ENCODE measurements around the gene CD274.
A peak's percentile ranks its signal among the peaks of the same experiment; 100 is the strongest.
"Not testable (repeated sequence)": the region's sequence is repeated elsewhere in the genome, so short reads cannot be mapped to it uniquely, and the experiment has no call there.

Gene CD274

GRCh38 chr9:5464831-5465330 lies 14.5 kb downstream of the CD274 start:
- DNase-seq, result not testable (repeated sequence)

- DNase-seq, result no peak
Measured at GRCh38 chr9:5466005-5466404, 15.7 kb downstream of the CD274 start.

- no peak for DNase-seq
Measured at GRCh38 chr9:5466766-5467165, 16.4 kb downstream of the CD274 start.

GRCh38 chr9:5468850-5469249 lies 18.5 kb downstream of the CD274 start:
- DNase-seq, result no peak

GRCh38 chr9:5470122-5470521 lies 19.8 kb downstream of the CD274 start:
- no peak for DNase-seq

- no peak for DNase-seq
Measured at GRCh38 chr9:5470816-5471215, 20.5 kb downstream of the CD274 start.

GRCh38 chr9:5475611-5476010 lies 25.3 kb downstream of the CD274 start:
- not testable (repeated sequence) for DNase-seq

GRCh38 chr9:5478206-5478605 lies 27.9 kb downstream of the CD274 start:
- no peak for DNase-seq

- DNase-seq, result no peak
Measured at GRCh38 chr9:5479994-5480694, 29.8 kb downstream of the CD274 start.

GRCh38 chr9:5480919-5481318 lies 30.6 kb downstream of the CD274 start:
- no peak for DNase-seq

- DNase-seq, result no peak
Measured at GRCh38 chr9:5481322-5482040, 31.1 kb downstream of the CD274 start.

- DNase-seq, result no peak
Measured at GRCh38 chr9:5482194-5482593, 31.9 kb downstream of the CD274 start.

- DNase-seq, result no peak
Measured at GRCh38 chr9:5483306-5483705, 33.0 kb downstream of the CD274 start.

GRCh38 chr9:5485378-5486085 lies 35.2 kb downstream of the CD274 start:
- no peak for DNase-seq

GRCh38 chr9:5486988-5487387 lies 36.6 kb downstream of the CD274 start:
- no peak for DNase-seq

- DNase-seq, result no peak
Measured at GRCh38 chr9:5488221-5489008, 38.1 kb downstream of the CD274 start.

- no peak for DNase-seq
Measured at GRCh38 chr9:5489630-5490490, 39.5 kb downstream of the CD274 start.

- no peak for DNase-seq
Measured at GRCh38 chr9:5492965-5493678, 42.8 kb downstream of the CD274 start.

GRCh38 chr9:5493679-5494511 lies 43.6 kb downstream of the CD274 start:
- peak in 5 of 56 donors; percentile 1 to 37 (median 18) for DNase-seq

All from amygdala (tissue), 56 donors.